IMR-90 (cell line): Measurements from ENCODE around the gene SCARB1. TPM values are rescaled to one million over a fixed set of nuclear protein-coding genes. Genes with fewer than 3 reads are reported as not detected.

Experiments
- ATAC-seq: fragments of 200-7000 bp; cut with Tn5 transposase; 2 replicates; pipeline ENCODE4 v1.9.1; 2020; ENCODE audit warnings: low read depth, mild to moderate bottlenecking, moderate library complexity
- BruUV-seq: library from RNA; stranded (reverse); fragments of 400-500 nt; replicated peaks from 2 replicates; lab custom pipeline; 2021; lab: Mats Ljungman, UMichigan
- CTCF ChIA-PET: fragments of 300-600 bp; formaldehyde crosslinking; extraction: SDS; loops from one replicate; lab custom pipeline; 2021; ENCODE audit warnings: antibody characterized with exemption; lab: Yijun Ruan, JAX
- POLR2A ChIA-PET: fragments of 300-600 bp; sonication (Branson Sonifier 250); formaldehyde crosslinking; loops from one replicate; lab custom pipeline; 2022; ENCODE audit warnings: antibody characterized with exemption; ENCODE audit not compliant: unreplicated experiment; lab: Charles Lee
- DNase-seq: peaks from one replicate; pipeline ENCODE4 v3.0.0; 2013
- H2AFZ ChIP-seq: replicated peaks from 2 replicates; pipeline ENCODE3; 2013; ENCODE audit warnings: low read length, mild to moderate bottlenecking; ENCODE audit not compliant: poor library complexity
- H2AK5ac ChIP-seq: 2 replicates; pipeline ENCODE4 v1.6.1; 2013; ENCODE audit warnings: low read depth, low read length, inconsistent platforms
- H2AK9ac ChIP-seq: replicated peaks from 2 replicates; pipeline ENCODE3; 2013; ENCODE audit warnings: mild to moderate bottlenecking, low read depth, low read length, moderate library complexity; ENCODE audit not compliant: poor library complexity
- H2BK120ac ChIP-seq: 2 replicates; pipeline ENCODE4 v1.6.1; 2013; ENCODE audit warnings: low read depth, low read length, inconsistent platforms
- H2BK15ac ChIP-seq: 3 replicates; pipeline ENCODE4 v1.6.1; 2013; ENCODE audit warnings: low read depth, low read length, inconsistent platforms
- H2BK20ac ChIP-seq: 2 replicates; pipeline ENCODE4 v1.6.1; 2013; ENCODE audit warnings: low read depth, mild to moderate bottlenecking, inconsistent platforms, low read length, moderate library complexity
- H2BK5ac ChIP-seq: 2 replicates; pipeline ENCODE4 v1.6.1; 2013; ENCODE audit warnings: mild to moderate bottlenecking, low read depth, low read length, inconsistent platforms; ENCODE audit not compliant: poor library complexity, severe bottlenecking
- H3K14ac ChIP-seq: replicated peaks from 2 replicates; pipeline ENCODE4 v1.6.1; 2013; ENCODE audit warnings: low read depth, low read length, inconsistent platforms
- H3K18ac ChIP-seq: 2 replicates; pipeline ENCODE4 v1.6.1; 2013; ENCODE audit warnings: low read depth, low read length, control low read depth
- H3K23ac ChIP-seq: 2 replicates; pipeline ENCODE4 v1.6.1; 2013; ENCODE audit warnings: low read depth, low read length, inconsistent platforms
- H3K27ac ChIP-seq: 2 replicates; pipeline ENCODE4 v1.5.1; 2013; ENCODE audit warnings: mild to moderate bottlenecking, control low read depth, low read length; ENCODE audit not compliant: insufficient read depth
- H3K27me3 ChIP-seq: 2 replicates; pipeline ENCODE4 v1.6.1; 2013; ENCODE audit warnings: low read length; ENCODE audit not compliant: control insufficient read depth, insufficient read depth
- H3K36me3 ChIP-seq: 2 replicates; pipeline ENCODE4 v1.6.1; 2013; ENCODE audit warnings: low read length, mixed read lengths; ENCODE audit not compliant: control insufficient read depth, insufficient read depth
- H3K4ac ChIP-seq: 2 replicates; pipeline ENCODE4 v1.6.1; 2013; ENCODE audit warnings: low read depth, low read length, inconsistent platforms
- H3K4me1 ChIP-seq: 2 replicates; pipeline ENCODE4 v1.6.1; 2013; ENCODE audit warnings: low read length, mixed read lengths; ENCODE audit not compliant: control insufficient read depth, insufficient read depth
- H3K4me2 ChIP-seq: 2 replicates; pipeline ENCODE4 v1.6.1; 2013; ENCODE audit warnings: low read depth, mild to moderate bottlenecking, control low read depth, low read length, moderate library complexity
- H3K4me3 ChIP-seq: 2 replicates; pipeline ENCODE4 v1.5.1; 2013; ENCODE audit warnings: low read depth, mild to moderate bottlenecking, control low read depth, low read length, moderate library complexity; ENCODE audit not compliant: insufficient read depth
- H3K56ac ChIP-seq: 2 replicates; pipeline ENCODE4 v1.6.1; 2013; ENCODE audit warnings: low read length, inconsistent platforms; ENCODE audit not compliant: insufficient read depth; ENCODE audit errors: extremely low read depth
- H3K79me1 ChIP-seq, 2 experiments: 2 replicates each; pipeline ENCODE4 v1.6.1; 2013; ENCODE audit warnings: low read length in 2 of 2, inconsistent platforms in 1 of 2, low read depth in 1 of 2
- H3K9ac ChIP-seq: 2 replicates; pipeline ENCODE4 v1.6.1; 2013; ENCODE audit warnings: low read depth, low read length, control low read depth
- H3K9me1 ChIP-seq: 2 replicates; pipeline ENCODE4 v1.6.1; 2013; ENCODE audit warnings: low read length, inconsistent platforms; ENCODE audit not compliant: insufficient read depth
- H3K9me3 ChIP-seq: 2 replicates; pipeline ENCODE4 v1.6.1; 2013; ENCODE audit warnings: low read length; ENCODE audit not compliant: control insufficient read depth, insufficient read depth
- H4K20me1 ChIP-seq: 2 replicates; pipeline ENCODE4 v1.6.1; 2013; ENCODE audit warnings: low read length, inconsistent platforms; ENCODE audit not compliant: insufficient read depth
- H4K5ac ChIP-seq: 2 replicates; pipeline ENCODE4 v1.6.1; 2013; ENCODE audit warnings: mild to moderate bottlenecking, low read depth, low read length, control low read depth
- H4K8ac ChIP-seq, 2 experiments: 2 replicates each; pipeline ENCODE4 v1.6.1; 2013; ENCODE audit warnings: low read depth in 2 of 2, low read length in 2 of 2, control low read depth in 1 of 2, inconsistent platforms in 1 of 2
- H4K91ac ChIP-seq: 2 replicates; pipeline ENCODE4 v1.6.1; 2013; ENCODE audit warnings: low read depth, low read length, inconsistent platforms; ENCODE audit not compliant: insufficient read depth
- FOS ChIP-seq: fragments of 150-350 bp; IDR thresholded peaks from 2 replicates; pipeline ENCODE4 v1.6.1; 2016; ENCODE audit warnings: low read depth, low read length
- RFX5 ChIP-seq: IDR thresholded peaks from 2 replicates; pipeline ENCODE4 v1.8.0; 2012; ENCODE audit warnings: low read depth, mild to moderate bottlenecking, low read length, moderate library complexity
- WGBS, 2 experiments: methylation state at CpG; one replicate each; pipeline versions ENCODE4 v1.1.5 to v1.1.7; 2013; ENCODE audit warnings: missing lambda C conversion rate in 2 of 2; ENCODE audit not compliant: insufficient read length in 1 of 2; ENCODE audit errors: extremely low coverage in 2 of 2; 5-methylcytosine and 5-hydroxymethylcytosine counted together
- dilution Hi-C: fragments of 300-500 bp; cut with HindIII; formaldehyde crosslinking; loops from one replicate; pipeline ENCODE4 v1.14.3; 2018; ENCODE audit warnings: low sequenced_read_pairs; ENCODE audit not compliant: unreplicated experiment
- in situ Hi-C: fragments of 300-500 bp; cut with MboI; formaldehyde crosslinking; loops from 3 replicates; pipeline ENCODE4 v1.14.3; 2019; ENCODE audit warnings: low sequenced_read_pairs, inconsistent platforms, mixed read lengths
- intact Hi-C: fragments of 100-400 bp; cut with micrococcal nuclease; formaldehyde crosslinking; loops from 2 replicates; pipeline ENCODE4 v1.10.0; 2022
- polyA plus RNA-seq, 3 experiments: library from polyadenylated mRNA; depleted of rRNA; stranded (reverse); fragments of >200 nt; gene quantifications; 2 replicates each; pipeline ENCODE4 v1.2.3, GENCODE V29; 2012; ENCODE audit warnings: low replicate concordance in 1 of 3
- total RNA-seq: library from RNA; depleted of rRNA; stranded (reverse); fragments of >200 nt; gene quantifications from 2 replicates; pipeline ENCODE4 v1.2.3, GENCODE V29; 2012
- TF ChIP-seq, protein P1 (sequence below): conservative IDR thresholded peaks from 2 replicates; pipeline ENCODE4 v1.5.1; 2012; ENCODE audit warnings: mild to moderate bottlenecking, low read depth, low read length, improper control_type of control experiment

SCARB1 gene
- total and polyA plus RNA-seq, 2 of the 4 experiments (the other 2 are of a cell fraction) = 3.0 to 24.8 TPM

- in situ Hi-C loops = no loop called here
- peak overlapping the region; percentile 52 for H2AFZ ChIP-seq
These were observed 123.0 kb downstream of the SCARB1 start for GRCh38 chr12:124740691-124741137.

More at GRCh38 chr12:124740691-124741137, 123.0 kb downstream of the SCARB1 start:
- Histone ChIP-seq H4K5ac (no peak overlapping the region), H3K9ac (no peak overlapping the region), H3K9me3 (peaks cover 7% of the 10 kb centered on the region), H3K4me3 (no peak overlapping the region), H2BK20ac (peak overlapping the region; percentile 38; the same call in 1 of the 2 replicates), H3K27me3 (no peaks in the 10 kb centered on the region), H3K18ac (peak overlapping the region; percentile 31; the same call in 1 of the 2 replicates), H3K36me3 (no peaks in the 10 kb centered on the region), H3K4ac (peak overlapping the region; percentile 58), H4K91ac (peak overlapping the region; percentile 43; the same call in 1 of the 2 replicates), H2BK120ac (peak overlapping the region; percentile 42; the same call in 1 of the 2 replicates), H3K27ac (no peak overlapping the region), H3K79me1 (no peaks in the 10 kb centered on the region), H2AK5ac (0 out of 2 replicates have a peak overlapping the region, but pooled peaks have one; percentile 78), H2AK9ac (peak overlapping the region; percentile 7), H3K23ac (peak overlapping the region; percentile 12; the same call in 1 of the 2 replicates), H4K20me1 (no peaks in the 10 kb centered on the region; the same call in 1 of the 2 replicates), H3K4me1 (peaks cover 10% of the 10 kb centered on the region), H2BK5ac (no peak overlapping the region), H3K9me1 (no peaks in the 10 kb centered on the region), H4K8ac (no peak overlapping the region), H3K56ac (no peak overlapping the region), H3K14ac (0 out of 2 replicates have a peak overlapping the region, but pooled peaks have one; percentile 6), H3K4me2 (no peak overlapping the region), H2BK15ac (peak overlapping the region; percentile 43; the same call in 1 of the 3 replicates)
- peak; percentile 21; the same call in 1 of the 2 replicates for ATAC-seq
- dilution Hi-C loops (no loop called here), intact Hi-C loops (no loop called here)
- DNase-seq = peak; percentile 66
- POLR2A ChIA-PET = no interaction called here
- 33% methylated on average over 3 of the region's 11 CpGs; no CpG with 5 or more reads in 1 of the 2 experiments for WGBS, 2 experiments
- no TSS peak for BruUV-seq
- CTCF ChIA-PET = interaction anchor here (0.8 to 2.9 kb wide), 3 partner anchors 20 to 222 kb away, joined by 3 to 13 read pairs (median 4); no protein-coding TSS in a partner anchor
- TF ChIP-seq FOS (0 out of 2 replicates have a peak, but pooled peaks have one; percentile 25), RFX5 (no peak)
- TF ChIP-seq, protein P1, sequence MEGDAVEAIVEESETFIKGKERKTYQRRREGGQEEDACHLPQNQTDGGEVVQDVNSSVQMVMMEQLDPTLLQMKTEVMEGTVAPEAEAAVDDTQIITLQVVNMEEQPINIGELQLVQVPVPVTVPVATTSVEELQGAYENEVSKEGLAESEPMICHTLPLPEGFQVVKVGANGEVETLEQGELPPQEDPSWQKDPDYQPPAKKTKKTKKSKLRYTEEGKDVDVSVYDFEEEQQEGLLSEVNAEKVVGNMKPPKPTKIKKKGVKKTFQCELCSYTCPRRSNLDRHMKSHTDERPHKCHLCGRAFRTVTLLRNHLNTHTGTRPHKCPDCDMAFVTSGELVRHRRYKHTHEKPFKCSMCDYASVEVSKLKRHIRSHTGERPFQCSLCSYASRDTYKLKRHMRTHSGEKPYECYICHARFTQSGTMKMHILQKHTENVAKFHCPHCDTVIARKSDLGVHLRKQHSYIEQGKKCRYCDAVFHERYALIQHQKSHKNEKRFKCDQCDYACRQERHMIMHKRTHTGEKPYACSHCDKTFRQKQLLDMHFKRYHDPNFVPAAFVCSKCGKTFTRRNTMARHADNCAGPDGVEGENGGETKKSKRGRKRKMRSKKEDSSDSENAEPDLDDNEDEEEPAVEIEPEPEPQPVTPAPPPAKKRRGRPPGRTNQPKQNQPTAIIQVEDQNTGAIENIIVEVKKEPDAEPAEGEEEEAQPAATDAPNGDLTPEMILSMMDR = 0 out of 2 replicates have a peak, but pooled peaks have one; percentile 19
